ENCODE measurements around the gene IL3. TPM values are rescaled to one million over a fixed set of nuclear protein-coding genes. Genes with fewer than 3 reads are reported as not detected.

IL3 gene
- total RNA-seq, 1 donor from 2014 or later: not detected

DNA sequence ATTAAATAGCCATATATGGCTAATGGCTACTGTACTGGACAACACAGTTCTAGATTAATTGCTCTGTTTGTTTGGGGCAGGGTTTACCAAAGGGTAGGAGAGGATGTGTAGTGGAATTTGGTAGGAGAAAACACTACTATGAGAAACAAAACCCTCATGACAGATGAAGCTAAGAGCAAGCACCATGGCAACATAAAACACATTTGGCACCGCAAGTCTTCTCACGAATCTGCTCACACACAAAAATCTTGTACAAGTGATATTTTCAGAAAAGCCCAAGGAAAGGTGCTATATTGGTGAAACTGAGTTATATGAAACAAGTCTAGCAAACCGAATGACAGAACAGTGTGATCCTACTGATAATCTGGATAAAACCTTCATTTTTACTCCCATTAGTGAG, 51.7 kb downstream of the IL3 start:
- Histone ChIP-seq H3K36me3 (no peaks in the 10 kb centered on the region), H3K4me3 (no peak overlapping the region), H3K4me1 (no peaks in the 10 kb centered on the region), H3K27me3 (no peaks in the 10 kb centered on the region), H3K9me3 (no peaks in the 10 kb centered on the region), H3K27ac (no peak overlapping the region)
- no peak for DNase-seq (ENCODE audit: extremely low spot score in 2 of 2)
- TF ChIP-seq POLR2AphosphoS5 (IDR thresholded peaks at IDR 0.05; ENCODE audit: insufficient read depth in 1 of 2, low read depth in 1 of 2) (no peak), POLR2A (IDR thresholded peaks at IDR 0.05) (no peak)
- TF ChIP-seq, protein P1, sequence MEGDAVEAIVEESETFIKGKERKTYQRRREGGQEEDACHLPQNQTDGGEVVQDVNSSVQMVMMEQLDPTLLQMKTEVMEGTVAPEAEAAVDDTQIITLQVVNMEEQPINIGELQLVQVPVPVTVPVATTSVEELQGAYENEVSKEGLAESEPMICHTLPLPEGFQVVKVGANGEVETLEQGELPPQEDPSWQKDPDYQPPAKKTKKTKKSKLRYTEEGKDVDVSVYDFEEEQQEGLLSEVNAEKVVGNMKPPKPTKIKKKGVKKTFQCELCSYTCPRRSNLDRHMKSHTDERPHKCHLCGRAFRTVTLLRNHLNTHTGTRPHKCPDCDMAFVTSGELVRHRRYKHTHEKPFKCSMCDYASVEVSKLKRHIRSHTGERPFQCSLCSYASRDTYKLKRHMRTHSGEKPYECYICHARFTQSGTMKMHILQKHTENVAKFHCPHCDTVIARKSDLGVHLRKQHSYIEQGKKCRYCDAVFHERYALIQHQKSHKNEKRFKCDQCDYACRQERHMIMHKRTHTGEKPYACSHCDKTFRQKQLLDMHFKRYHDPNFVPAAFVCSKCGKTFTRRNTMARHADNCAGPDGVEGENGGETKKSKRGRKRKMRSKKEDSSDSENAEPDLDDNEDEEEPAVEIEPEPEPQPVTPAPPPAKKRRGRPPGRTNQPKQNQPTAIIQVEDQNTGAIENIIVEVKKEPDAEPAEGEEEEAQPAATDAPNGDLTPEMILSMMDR (IDR thresholded peaks at IDR 0.05): no peak
- intact Hi-C loops (cut with DNase I): no loop called here

Small RNA genes lying within 50 kb of the gene (small RNA-seq; reads per million reads assigned to genes)
- gene RF00285: not detected

Other genes with a start within 250 kb of the IL3 start
- not detected for gene MEIKIN, start 115.0 kb upstream of the IL3 start, total RNA-seq
- gene ACSL6, start 49.0 kb upstream of the IL3 start, total RNA-seq: 0.49 TPM
- gene CSF2, start 13.1 kb downstream of the IL3 start, total RNA-seq: not detected
- gene P4HA2, start 167.2 kb downstream of the IL3 start, total RNA-seq: 42.0 TPM
- gene PDLIM4, start 197.0 kb downstream of the IL3 start, total RNA-seq: 76.4 TPM
- 1.7 TPM for gene SLC22A4, start 233.7 kb downstream of the IL3 start, total RNA-seq

Data from vagina (tissue), 2 donors.